GM19240 (cell line): ENCODE data around the gene PAH.
"Not testable (repeated sequence)": the region's sequence is repeated elsewhere in the genome, so short reads cannot be mapped to it uniquely, and the experiment has no call there.

Source experiments
- DNase-seq: peaks from one replicate; pipeline ENCODE4 v3.0.0; 2011; ENCODE audit warnings: low spot score; ENCODE audit not compliant: insufficient read length

The PAH gene

GRCh38 chr12:102832826-102833225, 84.2 kb downstream of the PAH start:
- DNase-seq, result not testable (repeated sequence)

GRCh38 chr12:102824218-102824835, 92.7 kb downstream of the PAH start:
- no peak for DNase-seq

- no peak for DNase-seq
Measured at GRCh38 chr12:102821149-102821548, 95.9 kb downstream of the PAH start.

- no peak for DNase-seq
Measured at GRCh38 chr12:102816816-102817434, 100.1 kb downstream of the PAH start.

GRCh38 chr12:102814691-102815367, 102.2 kb downstream of the PAH start:
- no peak for DNase-seq

- DNase-seq, result no peak
Measured at GRCh38 chr12:102812344-102812743, 104.7 kb downstream of the PAH start.

GRCh38 chr12:102811110-102811737, 105.8 kb downstream of the PAH start:
- no peak for DNase-seq

- DNase-seq, result no peak
Measured at GRCh38 chr12:102808412-102808811, 108.6 kb downstream of the PAH start.

GRCh38 chr12:102806592-102806991, 110.5 kb downstream of the PAH start:
- DNase-seq, result no peak

- no peak for DNase-seq
Measured at GRCh38 chr12:102806110-102806509, 110.9 kb downstream of the PAH start.

- DNase-seq, result no peak
Measured at GRCh38 chr12:102800565-102800964, 116.5 kb downstream of the PAH start.

- DNase-seq, result no peak
Measured at GRCh38 chr12:102799229-102799628, 117.8 kb downstream of the PAH start.

- DNase-seq, result no peak
Measured at GRCh38 chr12:102797528-102797927, 119.5 kb downstream of the PAH start.

- DNase-seq, result no peak
Measured at GRCh38 chr12:102793921-102794320, 123.1 kb downstream of the PAH start.
